GM18526 (cell line): ENCODE results near the gene COL26A1.

Source experiments
- POLR2A ChIP-seq: IDR thresholded peaks from 3 replicates; pipeline ENCODE4 v1.6.1; 2011; ENCODE audit not compliant: insufficient read length; ENCODE audit errors: extremely low read depth

Gene COL26A1

DNA sequence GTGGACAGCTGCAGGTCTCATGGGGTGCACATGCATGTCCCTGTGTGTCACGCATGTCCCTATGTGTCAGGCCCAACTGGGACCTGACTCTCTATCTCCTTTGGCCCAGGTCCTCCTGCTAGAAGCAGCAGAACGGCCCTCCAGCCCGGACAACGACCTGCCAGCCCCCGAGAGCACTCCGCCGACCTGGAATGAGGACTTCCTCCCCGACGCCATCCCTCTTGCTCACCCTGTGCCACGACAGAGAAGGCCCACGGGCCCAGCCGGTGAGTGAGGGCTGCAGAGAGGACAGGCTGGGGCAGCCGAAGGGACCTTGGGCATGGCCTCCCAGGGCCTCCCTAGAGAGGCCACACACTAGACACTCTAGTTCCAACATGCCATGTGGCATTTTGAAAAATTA lies 177.1 kb downstream of the COL26A1 start:
- no peak for TF ChIP-seq POLR2A

DNA sequence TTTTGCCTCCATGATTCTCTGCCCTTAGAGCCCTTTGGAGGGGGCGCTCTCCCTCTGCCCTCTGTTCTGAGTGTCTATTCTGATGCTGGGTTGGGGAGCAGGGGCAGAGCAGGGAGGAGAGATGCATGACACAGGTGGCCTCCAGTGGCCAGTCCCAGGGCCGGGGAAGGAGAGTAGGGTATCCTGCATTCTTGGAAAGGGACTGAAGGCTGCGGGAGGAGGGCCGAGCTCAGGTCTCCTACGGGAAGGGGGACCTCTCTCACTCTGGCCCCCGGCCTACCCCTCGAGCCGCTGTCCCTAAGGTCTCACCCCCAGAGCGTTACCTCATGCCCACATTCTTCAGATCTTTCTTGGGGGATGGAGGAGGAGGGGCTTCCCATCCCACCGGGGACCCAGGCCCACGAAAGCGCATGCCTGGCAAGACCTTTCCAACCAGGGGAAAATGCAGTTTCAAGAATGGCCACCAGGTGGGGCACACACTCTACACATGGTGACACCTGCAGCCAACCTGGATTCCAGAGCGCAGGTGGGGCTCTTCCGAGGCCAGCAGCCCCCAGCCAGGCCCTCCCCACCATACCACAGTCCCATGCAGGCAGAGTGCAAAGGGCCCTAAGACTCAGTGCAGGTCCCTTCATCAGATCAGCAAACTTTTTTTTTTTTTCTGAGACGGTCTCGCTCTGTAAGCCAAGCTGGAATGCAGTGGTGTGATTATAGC lies 180.0 kb downstream of the COL26A1 start:
- no peak for TF ChIP-seq POLR2A

DNA sequence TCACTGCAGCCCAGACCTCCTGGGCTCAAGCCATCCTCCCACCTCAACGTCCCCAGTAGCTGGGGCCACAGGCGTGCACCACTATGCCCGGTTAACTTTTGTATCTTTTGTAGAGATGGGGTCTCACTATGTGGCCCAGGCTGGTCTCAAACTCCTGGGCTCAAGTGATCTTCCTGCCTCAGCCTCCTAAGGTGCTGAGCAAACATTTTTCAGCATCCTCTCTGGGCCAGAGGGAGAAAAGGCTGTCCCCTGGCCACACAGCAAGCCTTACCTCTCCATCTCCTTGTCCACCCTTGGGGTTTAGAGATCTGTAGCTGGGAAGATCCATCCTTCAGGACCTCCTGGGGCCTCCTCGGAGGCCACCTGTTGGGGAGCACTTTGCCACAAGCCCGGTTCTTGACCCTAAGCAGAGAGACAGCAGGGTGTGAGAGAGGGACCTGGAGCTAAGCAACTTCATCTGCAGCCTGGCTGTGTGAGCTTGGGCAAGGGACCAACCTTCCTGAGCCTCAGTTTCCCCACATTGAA lies 180.6 kb downstream of the COL26A1 start:
- no peak for TF ChIP-seq POLR2A

DNA sequence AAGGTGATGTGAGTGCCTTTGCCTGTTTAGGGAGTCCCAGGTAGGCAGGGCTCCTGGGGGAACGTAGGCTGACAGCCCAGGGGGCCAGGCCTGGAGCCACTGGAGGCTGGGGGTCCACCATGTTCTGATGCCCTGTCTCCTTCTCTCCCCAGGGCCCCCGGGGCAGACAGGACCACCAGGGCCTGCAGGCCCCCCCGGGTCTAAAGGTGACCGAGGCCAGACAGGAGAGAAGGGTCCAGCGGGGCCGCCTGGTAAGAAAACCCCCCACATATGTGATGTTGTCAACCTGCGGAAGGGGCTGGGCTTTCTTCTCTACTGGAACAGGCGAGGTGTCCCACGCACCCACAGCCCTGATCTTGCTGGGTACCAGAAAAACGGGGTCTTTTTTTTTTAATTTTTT lies 181.2 kb downstream of the COL26A1 start:
- TF ChIP-seq POLR2A = no peak

DNA sequence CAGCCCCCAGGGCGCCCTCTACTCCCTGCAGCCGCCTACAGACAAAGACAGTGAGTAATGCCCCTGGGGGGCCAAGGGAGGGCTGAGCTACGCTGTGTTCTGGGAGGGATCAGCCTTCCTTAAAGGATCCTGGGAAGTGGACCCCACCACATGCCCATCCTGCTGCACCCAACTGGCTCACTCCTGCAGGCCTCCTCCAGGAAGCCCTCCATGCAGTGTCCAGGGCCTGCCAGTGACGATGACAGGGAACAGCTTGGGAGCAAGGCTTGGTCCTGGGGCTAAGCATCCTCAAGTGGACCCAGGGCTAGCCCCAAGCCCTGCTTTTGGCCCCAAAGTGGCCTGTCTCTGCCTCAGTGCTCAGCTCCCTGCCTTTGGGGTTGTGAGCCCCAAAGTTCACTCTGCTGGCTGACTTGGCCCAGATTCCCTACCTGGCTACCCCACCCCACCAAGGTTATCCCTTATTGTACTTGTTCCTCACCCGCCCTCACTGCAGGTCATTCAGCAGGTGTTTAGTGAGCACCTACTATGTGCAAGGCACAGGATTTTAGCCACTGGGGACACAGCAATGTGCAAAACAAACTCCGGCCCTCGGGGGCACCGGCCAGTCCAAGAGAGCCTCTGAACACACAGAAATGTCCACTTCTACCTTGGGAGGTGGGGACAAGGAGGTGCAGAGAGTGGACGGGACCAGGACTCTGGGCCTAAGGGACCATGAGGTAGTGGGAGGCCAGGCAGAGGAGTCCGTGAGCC lies 182.9 kb downstream of the COL26A1 start:
- no peak for TF ChIP-seq POLR2A

DNA sequence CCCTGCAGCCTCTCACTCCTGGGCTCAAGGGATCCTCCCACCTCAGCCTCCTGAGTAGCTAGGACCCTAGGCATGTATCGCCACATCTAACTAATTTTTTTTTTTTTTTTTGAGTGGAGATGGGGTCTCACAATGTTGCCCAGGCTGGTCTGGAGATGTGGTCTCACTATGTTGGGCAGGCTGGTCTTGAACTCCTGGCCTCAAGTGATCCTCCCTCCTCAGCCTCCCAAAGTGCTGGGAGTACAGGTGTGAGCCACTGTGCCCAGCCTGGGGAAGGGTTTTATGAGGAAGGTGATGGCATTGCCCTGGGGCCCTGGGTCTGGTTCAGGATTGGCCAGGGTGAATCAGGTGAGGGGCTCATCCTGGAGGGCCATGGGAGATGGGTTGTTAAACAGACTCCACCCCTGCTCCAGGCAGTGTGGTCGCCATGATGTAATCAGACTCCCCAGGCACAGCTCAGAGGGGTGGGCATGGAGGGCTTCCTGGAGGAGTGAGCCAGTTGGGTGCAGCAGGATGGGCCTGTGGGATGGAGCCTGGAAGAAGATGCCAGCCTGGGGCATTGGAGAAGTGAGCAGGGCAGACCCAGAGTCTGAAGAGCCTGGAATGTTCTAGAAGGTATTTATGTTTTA lies 183.7 kb downstream of the COL26A1 start:
- TF ChIP-seq POLR2A = no peak

DNA sequence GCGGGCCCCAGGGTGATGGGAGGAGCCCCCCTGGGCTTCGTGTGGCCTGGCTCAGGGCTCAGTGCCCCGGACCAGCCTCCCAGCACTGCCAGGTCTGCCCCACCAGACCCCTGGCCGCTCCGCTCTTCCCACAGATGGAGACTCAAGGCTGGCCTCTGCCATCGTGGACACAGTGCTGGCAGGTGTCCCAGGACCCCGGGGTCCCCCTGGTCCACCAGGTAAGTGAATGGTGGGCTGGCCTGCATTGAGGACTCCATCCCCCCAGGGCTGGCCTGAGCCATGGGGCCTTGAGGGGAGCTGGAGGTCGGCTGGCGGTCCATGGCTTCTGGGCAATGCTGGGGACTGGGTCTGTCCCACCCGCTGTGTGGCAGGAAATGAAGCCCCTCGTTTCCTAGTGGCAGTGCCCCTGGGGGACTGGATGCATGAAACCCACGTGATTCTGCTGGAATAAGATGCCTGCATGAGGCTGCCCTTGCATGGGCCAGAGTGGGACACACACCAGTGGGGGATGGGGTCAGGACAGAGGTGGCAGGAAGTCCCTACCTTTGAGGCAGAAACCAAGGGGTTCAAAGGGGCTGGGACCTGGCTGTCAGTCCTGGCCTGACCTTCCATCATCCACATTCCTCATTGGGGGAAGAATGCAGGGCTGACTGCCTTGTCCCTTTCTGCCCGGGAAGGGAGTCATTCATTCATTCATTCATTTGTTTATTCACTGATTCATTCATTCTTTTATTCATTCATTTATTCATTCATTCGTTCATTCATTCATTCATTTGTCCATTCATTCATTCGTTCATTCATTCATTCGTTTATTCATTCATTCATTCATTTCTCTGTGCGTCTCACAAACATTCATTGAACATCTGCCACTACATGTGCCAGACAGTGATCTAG lies 184.6 kb downstream of the COL26A1 start:
- TF ChIP-seq POLR2A = no peak

DNA sequence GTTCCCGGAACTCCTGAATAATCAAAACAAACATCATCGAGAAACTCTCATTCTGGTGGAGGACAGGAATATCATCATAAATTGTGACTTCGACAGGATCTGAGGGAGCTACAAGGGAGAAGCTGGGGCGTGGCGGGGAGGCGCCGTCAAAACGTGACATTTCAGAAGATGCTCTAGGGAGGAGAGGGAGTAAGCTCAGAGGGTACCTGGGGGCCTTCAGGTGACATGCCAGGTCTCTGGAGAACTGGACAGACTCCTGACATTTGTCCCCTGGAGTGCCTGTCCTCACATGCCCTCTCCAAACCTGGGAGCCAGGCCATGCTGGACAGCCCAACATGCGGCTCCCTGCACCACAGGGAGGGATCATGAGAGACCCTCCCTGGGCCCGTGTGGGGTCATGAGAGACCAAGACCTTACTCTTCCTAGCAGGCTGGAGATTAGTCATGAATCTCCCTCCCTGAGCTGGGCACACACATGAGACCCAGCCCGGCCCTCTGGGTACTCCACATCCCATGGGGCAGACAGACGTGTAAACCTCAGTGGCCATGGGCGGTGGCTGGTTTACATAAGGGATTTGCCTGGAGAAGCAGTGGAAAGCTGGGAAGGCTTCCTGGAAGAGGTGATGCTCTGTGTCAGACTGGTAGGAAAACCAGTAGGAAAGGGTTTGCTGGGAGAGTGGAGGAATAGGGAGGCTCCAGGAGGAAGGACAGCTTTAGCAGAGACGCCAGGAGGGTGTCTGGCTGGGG lies 185.4 kb downstream of the COL26A1 start:
- no peak for TF ChIP-seq POLR2A

DNA sequence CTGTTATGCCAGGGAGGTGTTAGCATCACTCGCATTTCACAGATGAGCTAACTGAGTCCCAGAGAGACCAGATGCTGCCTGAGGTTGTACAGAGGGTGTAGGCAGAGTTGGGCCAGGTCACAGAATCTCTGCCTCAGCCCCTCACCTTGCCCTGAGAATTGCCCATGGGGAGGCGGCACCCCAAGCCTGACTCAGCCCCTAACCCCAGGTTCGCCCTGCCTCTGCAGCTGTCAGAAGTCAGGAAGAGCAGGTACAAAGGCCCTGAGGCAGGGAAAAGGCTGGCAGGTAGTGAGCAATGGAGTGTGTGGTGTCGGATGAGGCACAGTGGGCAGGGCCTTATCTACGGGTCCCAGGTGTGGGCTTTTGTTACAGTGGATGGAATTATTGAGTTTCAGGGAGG lies 187.1 kb downstream of the COL26A1 start:
- no peak for TF ChIP-seq POLR2A

DNA sequence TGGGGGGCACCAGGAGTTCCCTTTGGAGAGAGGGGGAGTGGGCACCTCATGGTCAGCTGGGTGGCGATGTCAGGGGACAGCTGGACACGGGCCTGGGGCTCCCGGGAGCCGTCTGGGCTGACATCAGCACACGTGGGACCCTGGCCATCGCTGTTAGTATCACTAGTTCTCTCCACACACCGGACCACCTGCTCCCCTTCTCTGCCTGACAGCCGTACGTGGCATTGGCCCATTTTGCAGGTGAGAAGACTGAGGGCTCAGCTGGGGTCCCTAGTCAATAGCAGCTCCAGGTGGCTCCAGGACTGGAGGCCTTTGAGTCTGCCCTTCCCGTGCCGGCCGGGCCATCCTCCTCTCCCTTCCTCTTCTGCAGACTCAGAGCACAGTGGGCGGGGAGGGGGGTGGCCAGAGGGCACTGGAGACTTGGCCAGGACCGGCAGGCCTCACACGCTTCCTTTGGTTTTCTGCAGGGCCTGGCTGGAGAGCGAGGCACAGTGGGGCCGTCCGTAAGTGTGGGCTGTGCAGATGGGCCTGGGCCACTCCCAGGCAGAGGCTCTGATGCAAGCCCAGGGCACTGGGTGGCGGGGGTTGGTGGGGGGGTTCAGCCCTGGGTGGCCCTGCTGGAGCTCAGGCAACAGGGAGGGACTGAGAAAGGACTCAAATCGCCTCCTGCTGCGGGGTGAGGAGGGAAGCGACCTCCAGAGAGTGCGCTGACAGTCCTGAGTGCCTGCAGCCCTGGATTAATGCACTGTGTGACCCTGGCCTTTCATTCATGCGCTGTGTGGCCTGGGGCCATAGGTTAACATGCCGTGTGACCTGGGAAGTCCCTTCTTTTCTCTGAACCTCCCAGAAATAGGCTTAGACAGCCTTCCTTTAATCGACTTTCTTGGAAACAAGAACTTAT lies 188.2 kb downstream of the COL26A1 start:
- TF ChIP-seq POLR2A = no peak

DNA sequence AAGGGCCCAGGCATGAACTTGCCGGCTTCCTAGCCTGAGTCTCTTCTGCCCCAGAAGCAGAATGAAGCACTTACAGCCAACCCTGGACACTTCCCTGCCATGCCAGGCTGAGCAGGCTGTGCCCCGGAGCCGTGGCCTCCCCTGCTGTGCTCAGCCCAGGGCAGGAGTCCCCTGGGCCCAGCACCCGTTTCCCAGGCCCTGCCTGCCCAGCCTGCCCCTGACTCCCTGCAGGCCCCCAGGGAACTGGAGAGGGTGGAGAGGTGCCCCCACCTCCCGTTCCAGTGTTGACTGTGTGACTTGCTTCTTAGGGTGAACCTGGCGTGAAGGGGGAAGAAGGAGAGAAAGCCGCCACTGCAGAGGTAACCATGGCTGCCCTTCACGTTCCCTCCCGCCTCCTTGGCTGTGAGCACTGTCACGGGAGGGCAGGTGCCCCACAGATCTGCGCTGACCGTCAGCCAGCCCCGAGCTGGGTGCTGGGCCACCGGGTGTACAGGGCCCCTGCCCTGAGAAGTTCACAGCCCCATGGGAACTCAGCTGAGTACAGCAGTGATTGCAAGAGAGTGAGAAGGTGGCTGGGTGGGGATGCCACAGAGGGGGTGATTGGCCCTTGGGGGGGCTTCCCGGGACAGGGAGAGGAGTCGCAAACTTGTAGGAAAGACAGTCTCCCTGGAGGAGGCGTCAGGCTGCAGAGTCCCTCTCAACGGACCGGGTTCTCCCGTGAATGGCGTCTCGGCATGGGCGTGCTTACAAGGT lies 190.5 kb downstream of the COL26A1 start:
- TF ChIP-seq POLR2A = no peak

DNA sequence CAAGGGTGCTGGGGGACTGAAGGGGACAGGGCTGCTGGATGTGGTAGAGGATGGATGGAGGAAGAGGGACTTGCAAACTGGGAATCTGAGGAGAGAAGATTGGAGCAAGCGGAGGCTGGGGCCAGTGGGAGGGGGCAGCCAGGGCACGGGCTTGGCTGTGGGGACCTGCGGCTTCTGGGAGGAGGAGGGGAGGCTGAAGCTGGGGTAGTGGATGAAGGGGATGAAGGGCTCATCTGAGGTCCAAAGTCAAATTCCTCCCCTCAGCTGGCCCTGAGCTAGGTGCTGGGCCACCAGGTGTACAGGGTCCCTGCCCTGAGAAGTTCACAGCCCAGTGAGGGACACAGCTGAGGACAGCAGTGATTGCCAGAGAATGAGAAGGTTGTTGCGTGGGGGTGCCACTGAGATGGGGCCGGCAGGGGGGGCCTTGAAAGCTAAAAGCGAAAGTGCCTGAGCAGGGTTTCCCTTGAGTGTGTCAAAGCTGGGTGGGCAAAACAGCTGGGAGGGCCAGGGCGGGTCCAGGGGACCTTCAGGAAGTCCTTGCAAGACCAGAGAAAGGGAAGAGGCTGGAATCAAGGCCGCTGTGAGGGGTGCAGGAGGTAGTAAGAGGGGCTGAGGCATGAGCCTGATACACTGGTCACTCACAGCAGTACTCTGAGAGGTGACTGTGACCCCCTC lies 191.2 kb downstream of the COL26A1 start:
- TF ChIP-seq POLR2A = no peak
